GM12878 (cell line): ENCODE data around the gene TMEM132D. TPM values are rescaled to one million over a fixed set of nuclear protein-coding genes. Genes with fewer than 3 reads are reported as not detected.

Experiments
- ATAC-seq: fragments of 200-7000 bp; cut with Tn5 transposase; 3 replicates; pipeline ENCODE4 v1.9.1; 2020; ENCODE audit warnings: mild to moderate bottlenecking, moderate library complexity
- BruUV-seq: library from RNA; stranded (reverse); fragments of 400-500 nt; replicated peaks from 2 replicates; lab custom pipeline; 2021; lab: Mats Ljungman, UMichigan
- CTCF ChIA-PET: fragments of 300-600 bp; sonication (Branson Sonifier 250); formaldehyde crosslinking; extraction: SDS; loops from one replicate; lab custom pipeline; 2021; ENCODE audit warnings: inconsistent platforms; lab: Yijun Ruan, JAX
- POLR2A ChIA-PET: fragments of 350-600 bp; formaldehyde crosslinking; extraction: SDS; loops from one replicate; lab custom pipeline; 2021; ENCODE audit warnings: inconsistent platforms; lab: Charles Lee
- RAD21 ChIA-PET: fragments of 300-600 bp; sonication (Branson Sonifier 250); formaldehyde crosslinking; loops from one replicate; lab custom pipeline; 2023; ENCODE audit warnings: antibody characterized with exemption; ENCODE audit not compliant: unreplicated experiment; lab: Charles Lee
- SMC1A ChIA-PET: fragments of 300-600 bp; sonication (Branson Sonifier 250); formaldehyde crosslinking; loops from one replicate; lab custom pipeline; 2023; ENCODE audit not compliant: unreplicated experiment, uncharacterized antibody; lab: Charles Lee
- DNase-seq: peaks from one replicate; pipeline ENCODE4 v3.0.0-alpha.2; 2011; ENCODE audit warnings: low read depth, low spot score
- FAIRE-seq: peaks from 3 replicates; lab custom pipeline; 2011; peaks lifted over from hg19 to GRCh38; lab: Jason Lieb, UNC
- H2AFZ ChIP-seq: 2 replicates; pipeline ENCODE4 v1.6.0; 2011; ENCODE audit warnings: low read depth, low read length, control low read depth; ENCODE audit not compliant: control insufficient read depth
- H3K27ac ChIP-seq: 2 replicates; pipeline ENCODE4 v1.5.1; 2011; ENCODE audit warnings: control low read depth; ENCODE audit not compliant: control insufficient read depth, insufficient read depth
- H3K27me3 ChIP-seq, 2 experiments: replicated peaks in 1 of 2; 2 replicates each; pipeline versions ENCODE4 v1.6.0 to v1.6.1; 2011; ENCODE audit warnings: low read length in 1 of 2; ENCODE audit not compliant: control insufficient read depth in 2 of 2, insufficient read depth in 2 of 2
- H3K36me3 ChIP-seq, 2 experiments: 2 replicates each; pipeline ENCODE4 v1.5.1; 2011; ENCODE audit warnings: low read length in 1 of 2; ENCODE audit not compliant: control insufficient read depth in 2 of 2, insufficient read depth in 2 of 2
- H3K4me1 ChIP-seq: 2 replicates; pipeline ENCODE4 v1.6.1; 2011; ENCODE audit warnings: mild to moderate bottlenecking, low read length, moderate library complexity, mixed read lengths; ENCODE audit not compliant: control insufficient read depth, insufficient read depth
- H3K4me2 ChIP-seq: 2 replicates; pipeline ENCODE4 v1.6.0; 2011; ENCODE audit warnings: control low read depth; ENCODE audit not compliant: control insufficient read depth, insufficient read depth
- H3K4me3 ChIP-seq: fragments of 200-600 bp; sonication (generic); 2 replicates; pipeline ENCODE4 v1.5.1; 2016
- H3K79me2 ChIP-seq: 2 replicates; pipeline ENCODE4 v1.6.0; 2011; ENCODE audit warnings: low read length; ENCODE audit not compliant: control insufficient read depth, insufficient read depth
- H3K9ac ChIP-seq: 2 replicates; pipeline ENCODE4 v1.8.0; 2011; ENCODE audit warnings: low read length, control low read depth, mixed read lengths; ENCODE audit not compliant: control insufficient read depth, insufficient read depth
- H3K9me3 ChIP-seq: replicated peaks from 3 replicates; pipeline ENCODE4 v1.5.1; 2011; ENCODE audit warnings: mild to moderate bottlenecking, low read length; ENCODE audit not compliant: control insufficient read depth, insufficient read depth
- H4K20me1 ChIP-seq: 2 replicates; pipeline ENCODE4 v1.6.0; 2011; ENCODE audit not compliant: control insufficient read depth, insufficient read depth
- CHD1 ChIP-seq: IDR thresholded peaks from 2 replicates; pipeline ENCODE4 v1.6.1; 2012; ENCODE audit warnings: low read depth, low read length, improper control_type of control experiment
- CREB1 ChIP-seq: IDR thresholded peaks from 2 replicates; pipeline ENCODE4 v1.6.1; 2012; ENCODE audit warnings: low read depth, mild to moderate bottlenecking, inconsistent platforms
- GABPA ChIP-seq: IDR thresholded peaks from 2 replicates; pipeline ENCODE4 v1.6.1; 2014; ENCODE audit warnings: antibody characterized with exemption, low read depth, mild to moderate bottlenecking, inconsistent platforms
- JUND ChIP-seq: IDR thresholded peaks from 2 replicates; pipeline ENCODE4 v1.6.1; 2012; ENCODE audit warnings: low read depth, mild to moderate bottlenecking, low read length, improper control_type of control experiment, moderate library complexity
- NBN ChIP-seq: fragments of 450-650 bp; IDR thresholded peaks from 2 replicates; pipeline ENCODE4 v1.6.1; 2016
- NFYA ChIP-seq: IDR thresholded peaks from 2 replicates; pipeline ENCODE4 v1.6.1; 2011; ENCODE audit warnings: low read depth, mild to moderate bottlenecking, low read length, improper control_type of control experiment, borderline replicate concordance
- PBX3 ChIP-seq: IDR thresholded peaks from 2 replicates; pipeline ENCODE4 v1.6.1; 2011; ENCODE audit warnings: mild to moderate bottlenecking, low read depth, low read length, moderate library complexity; ENCODE audit not compliant: insufficient replicate concordance
- POLR2A ChIP-seq: IDR thresholded peaks from 2 replicates; pipeline ENCODE4 v1.6.1; 2011; ENCODE audit warnings: low read depth, mild to moderate bottlenecking, low read length
- RAD51 ChIP-seq: fragments of 450-650 bp; IDR thresholded peaks from 2 replicates; pipeline ENCODE4 v1.6.1; 2016; ENCODE audit warnings: moderate library complexity, mild to moderate bottlenecking, inconsistent platforms
- RCOR1 ChIP-seq: conservative IDR thresholded peaks from 2 replicates; pipeline ENCODE4 v1.6.1; 2012; ENCODE audit warnings: low read depth, low read length, improper control_type of control experiment
- ZZZ3 ChIP-seq: IDR thresholded peaks from 2 replicates; pipeline ENCODE4 v1.6.1; 2011; ENCODE audit warnings: low read depth; ENCODE audit not compliant: control insufficient read depth, insufficient read length
- WGBS: methylation state at CpG from one replicate; pipeline ENCODE4 v1.1.6; 2016; ENCODE audit warnings: low lambda C conversion rate; ENCODE audit not compliant: insufficient replicate concordance, insufficient coverage; ENCODE audit errors: missing lambda C conversion rate; 5-methylcytosine and 5-hydroxymethylcytosine counted together
- in situ Hi-C: fragments of 300-500 bp; cut with MboI; formaldehyde crosslinking; loops from 9 replicates; pipeline ENCODE4 v1.14.3; 2018; ENCODE audit warnings: mixed read lengths
- intact Hi-C: fragments of 100-400 bp; cut with micrococcal nuclease; formaldehyde crosslinking; loops from one replicate; pipeline ENCODE4 v1.14.2; 2022; ENCODE audit not compliant: unreplicated experiment
- polyA plus RNA-seq, 11 experiments: library from polyadenylated mRNA; depleted of rRNA in 4 of 11; unstranded in 6 of 11; stranded (reverse) in 5 of 11; fragments of >200 nt; fragmentation: Nextera tagmentation in 4 of 11; fragmentation: Illumina TruSeq in 1 of 11; extraction: Ambion mirVana in 4 of 11; extraction: Trizol in 1 of 11; gene quantifications; 1 replicate in 1 of 11; 2 replicates in 10 of 11; pipeline versions ENCODE4 v1.2.1 to v1.2.3, GENCODE V29; 2011 to 2016; ENCODE audit warnings: inconsistent platforms in 2 of 11, missing spikeins in 2 of 11, low read depth in 1 of 11
- total RNA-seq, 4 experiments: library from RNA; depleted of rRNA in 3 of 4; stranded (reverse); fragments of >200 nt in 3 of 4; fragmentation: Illumina TruSeq in 1 of 4; extraction: Trizol in 1 of 4; gene quantifications; 2 replicates each; pipeline versions ENCODE4 v1.2.1 to v1.2.3, GENCODE V29; 2013 to 2021
- TF ChIP-seq, protein P1 (sequence below): IDR thresholded peaks from 2 replicates; pipeline ENCODE4 v1.6.1; 2012; ENCODE audit warnings: low read depth, low read length, improper control_type of control experiment
- TF ChIP-seq, protein P2 (sequence below): IDR thresholded peaks from 2 replicates; pipeline ENCODE4 v1.6.1; 2012; ENCODE audit warnings: low read depth, low read length, improper control_type of control experiment
- TF ChIP-seq, protein P3 (sequence below): IDR thresholded peaks from 2 replicates; pipeline ENCODE4 v1.6.1; 2011; ENCODE audit warnings: borderline replicate concordance, low read depth, mild to moderate bottlenecking, moderate library complexity, low read length; ENCODE audit not compliant: insufficient read depth, poor library complexity, severe bottlenecking
- TF ChIP-seq, protein P4 (sequence below): IDR thresholded peaks from 2 replicates; pipeline ENCODE4 v1.6.1; 2012; ENCODE audit warnings: mild to moderate bottlenecking, low read depth, low read length

The TMEM132D gene
- total and polyA plus RNA-seq, 10 of the 15 experiments (the other 5 are each of a cell fraction or from before 2014, with no cell fraction given): under 0.01 to 0.12 (median 0.02) TPM; not detected in 3

- TF ChIP-seq, protein P1, sequence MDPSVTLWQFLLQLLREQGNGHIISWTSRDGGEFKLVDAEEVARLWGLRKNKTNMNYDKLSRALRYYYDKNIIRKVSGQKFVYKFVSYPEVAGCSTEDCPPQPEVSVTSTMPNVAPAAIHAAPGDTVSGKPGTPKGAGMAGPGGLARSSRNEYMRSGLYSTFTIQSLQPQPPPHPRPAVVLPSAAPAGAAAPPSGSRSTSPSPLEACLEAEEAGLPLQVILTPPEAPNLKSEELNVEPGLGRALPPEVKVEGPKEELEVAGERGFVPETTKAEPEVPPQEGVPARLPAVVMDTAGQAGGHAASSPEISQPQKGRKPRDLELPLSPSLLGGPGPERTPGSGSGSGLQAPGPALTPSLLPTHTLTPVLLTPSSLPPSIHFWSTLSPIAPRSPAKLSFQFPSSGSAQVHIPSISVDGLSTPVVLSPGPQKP: no peak
- TF ChIP-seq, protein P2, sequence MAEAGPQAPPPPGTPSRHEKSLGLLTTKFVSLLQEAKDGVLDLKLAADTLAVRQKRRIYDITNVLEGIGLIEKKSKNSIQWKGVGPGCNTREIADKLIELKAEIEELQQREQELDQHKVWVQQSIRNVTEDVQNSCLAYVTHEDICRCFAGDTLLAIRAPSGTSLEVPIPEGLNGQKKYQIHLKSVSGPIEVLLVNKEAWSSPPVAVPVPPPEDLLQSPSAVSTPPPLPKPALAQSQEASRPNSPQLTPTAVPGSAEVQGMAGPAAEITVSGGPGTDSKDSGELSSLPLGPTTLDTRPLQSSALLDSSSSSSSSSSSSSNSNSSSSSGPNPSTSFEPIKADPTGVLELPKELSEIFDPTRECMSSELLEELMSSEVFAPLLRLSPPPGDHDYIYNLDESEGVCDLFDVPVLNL: no peak
Observed at GRCh38 chr12:129870136-129870535, 33.7 kb downstream of the TMEM132D start (continued).

GRCh38 chr12:129868575-129868974 lies 35.2 kb downstream of the TMEM132D start:
- H3K4me3 ChIP-seq: no peak overlapping the region
- no peaks in the 10 kb centered on the region for H3K4me1 ChIP-seq
- H3K27me3 ChIP-seq: no peaks in the 10 kb centered on the region
- DNase-seq (no peak), FAIRE-seq (no peak), ATAC-seq (no peak)
- intact Hi-C loops: no loop called here
- SMC1A ChIA-PET: no interaction called here
- H3K27ac ChIP-seq: no peak overlapping the region
- RAD21 ChIA-PET: no interaction called here
- TF ChIP-seq JUND: no peak
- TF ChIP-seq RCOR1: no peak
- no peak for TF ChIP-seq GABPA
- TF ChIP-seq, protein P3, sequence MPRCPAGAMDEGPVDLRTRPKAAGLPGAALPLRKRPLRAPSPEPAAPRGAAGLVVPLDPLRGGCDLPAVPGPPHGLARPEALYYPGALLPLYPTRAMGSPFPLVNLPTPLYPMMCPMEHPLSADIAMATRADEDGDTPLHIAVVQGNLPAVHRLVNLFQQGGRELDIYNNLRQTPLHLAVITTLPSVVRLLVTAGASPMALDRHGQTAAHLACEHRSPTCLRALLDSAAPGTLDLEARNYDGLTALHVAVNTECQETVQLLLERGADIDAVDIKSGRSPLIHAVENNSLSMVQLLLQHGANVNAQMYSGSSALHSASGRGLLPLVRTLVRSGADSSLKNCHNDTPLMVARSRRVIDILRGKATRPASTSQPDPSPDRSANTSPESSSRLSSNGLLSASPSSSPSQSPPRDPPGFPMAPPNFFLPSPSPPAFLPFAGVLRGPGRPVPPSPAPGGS: no peak
- TF ChIP-seq, protein P4, sequence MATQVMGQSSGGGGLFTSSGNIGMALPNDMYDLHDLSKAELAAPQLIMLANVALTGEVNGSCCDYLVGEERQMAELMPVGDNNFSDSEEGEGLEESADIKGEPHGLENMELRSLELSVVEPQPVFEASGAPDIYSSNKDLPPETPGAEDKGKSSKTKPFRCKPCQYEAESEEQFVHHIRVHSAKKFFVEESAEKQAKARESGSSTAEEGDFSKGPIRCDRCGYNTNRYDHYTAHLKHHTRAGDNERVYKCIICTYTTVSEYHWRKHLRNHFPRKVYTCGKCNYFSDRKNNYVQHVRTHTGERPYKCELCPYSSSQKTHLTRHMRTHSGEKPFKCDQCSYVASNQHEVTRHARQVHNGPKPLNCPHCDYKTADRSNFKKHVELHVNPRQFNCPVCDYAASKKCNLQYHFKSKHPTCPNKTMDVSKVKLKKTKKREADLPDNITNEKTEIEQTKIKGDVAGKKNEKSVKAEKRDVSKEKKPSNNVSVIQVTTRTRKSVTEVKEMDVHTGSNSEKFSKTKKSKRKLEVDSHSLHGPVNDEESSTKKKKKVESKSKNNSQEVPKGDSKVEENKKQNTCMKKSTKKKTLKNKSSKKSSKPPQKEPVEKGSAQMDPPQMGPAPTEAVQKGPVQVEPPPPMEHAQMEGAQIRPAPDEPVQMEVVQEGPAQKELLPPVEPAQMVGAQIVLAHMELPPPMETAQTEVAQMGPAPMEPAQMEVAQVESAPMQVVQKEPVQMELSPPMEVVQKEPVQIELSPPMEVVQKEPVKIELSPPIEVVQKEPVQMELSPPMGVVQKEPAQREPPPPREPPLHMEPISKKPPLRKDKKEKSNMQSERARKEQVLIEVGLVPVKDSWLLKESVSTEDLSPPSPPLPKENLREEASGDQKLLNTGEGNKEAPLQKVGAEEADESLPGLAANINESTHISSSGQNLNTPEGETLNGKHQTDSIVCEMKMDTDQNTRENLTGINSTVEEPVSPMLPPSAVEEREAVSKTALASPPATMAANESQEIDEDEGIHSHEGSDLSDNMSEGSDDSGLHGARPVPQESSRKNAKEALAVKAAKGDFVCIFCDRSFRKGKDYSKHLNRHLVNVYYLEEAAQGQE: no peak
- no peak for TF ChIP-seq PBX3
- TF ChIP-seq ZZZ3: no peak
- TF ChIP-seq CHD1: no peak
- no peak for TF ChIP-seq NFYA
- no peak for TF ChIP-seq CREB1
- TF ChIP-seq RAD51: no peak
- TF ChIP-seq POLR2A: no peak
- TF ChIP-seq NBN: no peak
- H2AFZ ChIP-seq: no peak overlapping the region
- POLR2A ChIA-PET: no interaction called here
- CTCF ChIA-PET: no interaction called here
- 54% methylated on average over 8 of the region's 8 CpGs for WGBS
- no TSS peak for BruUV-seq
- in situ Hi-C loops: no loop called here
- H3K36me3 ChIP-seq: no peaks in the 10 kb centered on the region
- H4K20me1 ChIP-seq: no peaks in the 10 kb centered on the region
- H3K9ac ChIP-seq: no peak overlapping the region
- no peak overlapping the region for H3K4me2 ChIP-seq
- no peaks in the 10 kb centered on the region for H3K79me2 ChIP-seq
- H3K9me3 ChIP-seq: no peaks in the 10 kb centered on the region
